NCI-H187 (cell line): Measurements from ENCODE around the gene DPP6.

ENCODE experiments used
- DNase-seq, 2 experiments: peaks; one replicate each; lab custom pipeline; 2025; lab: John Stamatoyannopoulos, UW

Gene DPP6

GRCh38 chr7:154880513-154880912, 828.3 kb downstream of the DPP6 start:
- DNase-seq: no peak

GRCh38 chr7:154881026-154881425, 828.8 kb downstream of the DPP6 start:
- DNase-seq: no peak

- DNase-seq: no peak
These were observed 829.3 kb downstream of the DPP6 start for GRCh38 chr7:154881526-154881925.

DNA sequence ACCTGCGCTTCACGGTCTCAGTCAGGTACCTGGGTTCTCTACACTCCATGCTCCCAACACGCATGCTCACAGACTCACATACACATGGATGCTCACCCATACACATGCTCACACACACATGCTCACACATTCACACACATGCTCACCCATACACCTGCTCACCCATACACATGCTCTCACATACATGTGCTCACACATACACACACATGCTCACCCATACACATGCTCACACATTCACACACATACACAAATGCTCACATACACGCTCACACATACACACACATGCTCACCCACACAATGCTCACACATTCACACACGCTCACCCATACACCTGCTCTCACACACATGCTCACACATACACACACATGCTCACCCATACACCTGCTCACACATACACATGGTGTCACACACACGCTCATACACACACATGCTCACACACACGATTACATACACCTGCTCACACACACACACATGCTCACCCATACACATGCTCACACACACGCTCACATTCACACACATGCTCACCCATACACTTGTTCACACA, 830.8 kb downstream of the DPP6 start:
- DNase-seq: no peak

- DNase-seq: no peak
These were observed 832.2 kb downstream of the DPP6 start for GRCh38 chr7:154884348-154884920.

- DNase-seq: no peak
These were observed 834.4 kb downstream of the DPP6 start for GRCh38 chr7:154886591-154886990.

DNA sequence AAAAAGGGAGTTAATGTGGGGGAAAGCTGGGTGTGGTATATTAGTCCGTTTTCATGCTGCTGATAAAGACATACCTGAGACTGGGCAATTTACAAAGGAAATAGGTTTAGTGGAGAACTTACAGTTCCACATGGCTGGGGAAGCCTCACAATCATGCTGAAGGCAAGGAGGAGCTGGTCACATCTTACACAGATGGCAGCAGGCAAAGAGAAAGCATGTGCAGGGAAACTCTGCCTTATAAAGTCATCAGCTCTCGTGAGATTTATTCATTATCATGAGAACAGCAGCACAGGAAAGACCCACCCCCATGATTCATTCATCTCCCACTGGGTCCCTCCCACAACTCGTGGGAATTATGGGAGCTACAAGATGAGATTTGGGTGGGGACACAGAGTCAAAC, 836.5 kb downstream of the DPP6 start:
- no peak for DNase-seq

GRCh38 chr7:154892459-154892858, 840.3 kb downstream of the DPP6 start:
- DNase-seq: no peak

DNA sequence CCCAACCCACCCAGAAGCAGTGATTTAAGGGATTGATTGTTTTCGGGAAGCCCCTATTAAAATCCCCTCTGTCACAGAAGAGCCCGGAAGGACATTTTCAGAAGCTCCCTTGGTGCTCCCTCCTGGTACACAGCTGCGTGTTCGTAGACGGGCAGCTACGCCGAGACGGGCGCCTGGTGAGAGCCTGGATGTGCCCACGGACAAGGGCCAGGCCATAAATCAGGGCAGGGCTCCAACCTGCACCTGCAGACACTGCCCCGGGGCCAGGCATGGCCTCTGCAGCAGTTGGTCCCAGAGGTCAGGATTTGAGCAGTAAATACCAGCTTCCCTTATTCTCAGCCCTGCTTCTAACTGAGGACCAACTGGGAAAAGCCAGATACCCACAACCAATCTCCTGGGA, 843.9 kb downstream of the DPP6 start:
- no peak for DNase-seq

DNA sequence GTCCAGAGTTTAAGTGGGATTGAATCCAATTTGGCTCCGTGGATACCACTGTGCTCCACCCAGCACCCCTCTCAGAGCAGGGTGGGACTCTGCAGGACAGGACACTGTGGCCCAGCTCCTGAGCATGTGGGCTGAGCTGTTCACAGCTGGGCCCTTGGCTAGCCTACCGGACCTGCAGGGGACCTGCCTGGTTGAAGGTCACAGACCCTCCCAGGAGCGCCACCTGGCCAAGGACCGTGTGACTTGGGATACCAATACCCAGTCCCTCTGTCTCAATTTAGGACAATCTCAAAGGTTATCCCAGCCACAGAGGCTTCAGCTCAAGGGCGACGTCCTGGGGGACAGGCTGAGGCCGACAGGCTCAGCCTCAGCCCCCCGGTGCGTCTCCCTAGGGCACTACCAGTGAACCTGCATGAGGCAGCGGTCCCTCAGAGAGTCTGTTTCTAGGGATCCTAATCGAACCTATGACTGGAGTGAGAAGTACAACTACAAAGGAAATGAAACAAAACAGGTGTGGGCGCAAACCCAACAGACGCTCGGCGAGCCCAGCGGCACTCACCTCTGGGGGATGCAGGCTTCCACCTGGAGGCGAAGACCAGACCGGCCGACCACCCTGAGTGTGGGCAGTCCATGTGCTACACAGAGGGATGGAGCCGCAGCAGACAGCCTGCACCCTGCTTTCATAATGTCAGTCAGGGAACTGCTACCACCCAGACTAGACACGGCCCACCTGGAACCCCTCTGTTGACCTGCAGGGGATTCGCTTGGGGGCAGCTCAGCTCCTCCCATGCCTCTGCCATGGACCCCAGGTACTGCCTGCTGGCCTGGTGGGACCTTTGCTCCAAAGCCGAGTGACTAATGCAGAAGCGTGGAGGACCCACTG, 847.0 kb downstream of the DPP6 start:
- DNase-seq: no peak

GRCh38 chr7:154899862-154900261, 847.7 kb downstream of the DPP6 start:
- DNase-seq: no peak

GRCh38 chr7:154902600-154903082, 850.4 kb downstream of the DPP6 start:
- DNase-seq: no peak

DNA sequence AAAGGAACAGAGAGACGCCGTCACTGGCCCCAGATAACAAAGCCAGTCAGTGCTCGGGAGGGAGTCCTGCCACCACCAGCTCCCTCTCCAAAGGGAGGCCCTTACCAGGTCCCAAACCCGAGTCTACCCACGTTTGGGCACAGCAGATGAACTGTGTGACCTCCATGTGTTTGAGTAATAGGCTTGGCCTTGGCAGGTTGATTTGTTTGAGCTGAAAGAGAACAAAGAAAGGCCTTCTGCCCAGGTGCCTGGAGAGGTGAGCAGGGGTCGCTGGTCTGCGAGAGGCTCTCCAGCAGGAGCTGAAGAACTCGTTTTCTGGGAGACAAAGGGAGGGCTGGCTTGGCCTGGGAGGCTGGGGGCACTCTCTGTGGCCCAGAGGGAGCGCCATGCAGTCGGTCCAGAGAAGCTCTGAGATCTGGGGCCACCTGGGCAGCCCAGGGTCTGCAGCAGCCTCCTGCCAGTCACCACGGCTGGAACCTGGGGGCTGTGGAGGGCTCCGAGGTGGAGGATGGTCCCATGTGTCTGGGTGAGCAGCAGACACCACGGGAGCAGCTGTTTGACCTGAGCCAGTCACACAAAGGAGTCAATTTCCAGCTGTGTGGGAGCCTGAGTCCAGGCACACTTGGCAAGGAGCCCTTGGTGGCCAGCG, 851.0 kb downstream of the DPP6 start:
- no peak for DNase-seq

- DNase-seq: no peak
These were observed 852.9 kb downstream of the DPP6 start for GRCh38 chr7:154905146-154905545.

- DNase-seq: no peak
These were observed 853.4 kb downstream of the DPP6 start for GRCh38 chr7:154905615-154906014.

DNA sequence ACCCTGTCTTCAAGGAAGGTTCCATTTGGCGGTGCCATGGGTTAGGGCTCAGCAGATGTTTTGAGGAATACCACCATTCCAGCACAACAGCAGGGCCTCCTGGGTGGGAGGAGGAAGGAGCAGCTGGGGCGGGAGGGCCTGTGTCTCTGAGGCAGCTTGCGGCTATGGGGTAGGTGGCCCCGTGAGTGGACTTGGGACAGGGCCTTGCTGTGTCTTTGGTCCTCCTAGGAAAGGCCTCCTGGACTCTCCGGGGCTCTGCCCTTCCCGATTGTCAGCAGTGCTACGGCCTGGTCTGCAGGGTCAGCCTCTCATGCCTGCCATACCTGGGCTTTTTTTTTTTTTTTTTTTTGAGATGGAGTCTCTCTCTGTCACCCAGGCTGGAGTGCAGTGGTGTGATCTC, 854.0 kb downstream of the DPP6 start:
- DNase-seq: no peak

DNA sequence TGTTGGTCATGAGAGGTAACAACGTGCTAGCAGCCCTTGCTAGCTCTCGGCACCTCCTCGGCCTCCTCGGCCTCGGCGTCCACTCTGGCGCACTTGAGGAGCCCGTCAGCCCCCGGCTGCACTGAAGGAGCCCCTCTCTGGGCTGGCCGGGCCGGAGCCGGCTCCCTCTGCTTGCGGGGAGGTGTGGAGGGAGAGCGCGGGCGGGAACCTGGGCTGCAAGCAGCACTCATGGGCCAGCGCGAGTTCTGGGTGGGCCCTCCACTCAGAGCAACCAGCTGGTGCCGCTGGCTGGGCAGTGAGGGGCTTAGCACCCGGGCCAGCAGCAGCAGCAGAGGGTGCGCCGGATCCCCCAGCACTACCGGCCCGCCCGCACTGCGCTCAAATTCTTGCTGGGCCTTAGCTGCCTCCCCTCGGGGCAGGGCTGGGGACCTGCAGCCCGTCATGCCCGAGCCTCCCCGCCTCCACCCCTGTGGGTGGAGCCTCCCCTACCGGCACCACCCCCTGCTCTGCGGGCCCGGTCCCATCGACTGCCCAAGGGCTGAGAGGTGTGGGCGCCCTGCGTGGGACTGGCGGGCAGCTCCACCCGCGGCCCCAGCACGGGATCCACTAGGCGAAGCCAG, 854.6 kb downstream of the DPP6 start:
- DNase-seq: no peak

DNA sequence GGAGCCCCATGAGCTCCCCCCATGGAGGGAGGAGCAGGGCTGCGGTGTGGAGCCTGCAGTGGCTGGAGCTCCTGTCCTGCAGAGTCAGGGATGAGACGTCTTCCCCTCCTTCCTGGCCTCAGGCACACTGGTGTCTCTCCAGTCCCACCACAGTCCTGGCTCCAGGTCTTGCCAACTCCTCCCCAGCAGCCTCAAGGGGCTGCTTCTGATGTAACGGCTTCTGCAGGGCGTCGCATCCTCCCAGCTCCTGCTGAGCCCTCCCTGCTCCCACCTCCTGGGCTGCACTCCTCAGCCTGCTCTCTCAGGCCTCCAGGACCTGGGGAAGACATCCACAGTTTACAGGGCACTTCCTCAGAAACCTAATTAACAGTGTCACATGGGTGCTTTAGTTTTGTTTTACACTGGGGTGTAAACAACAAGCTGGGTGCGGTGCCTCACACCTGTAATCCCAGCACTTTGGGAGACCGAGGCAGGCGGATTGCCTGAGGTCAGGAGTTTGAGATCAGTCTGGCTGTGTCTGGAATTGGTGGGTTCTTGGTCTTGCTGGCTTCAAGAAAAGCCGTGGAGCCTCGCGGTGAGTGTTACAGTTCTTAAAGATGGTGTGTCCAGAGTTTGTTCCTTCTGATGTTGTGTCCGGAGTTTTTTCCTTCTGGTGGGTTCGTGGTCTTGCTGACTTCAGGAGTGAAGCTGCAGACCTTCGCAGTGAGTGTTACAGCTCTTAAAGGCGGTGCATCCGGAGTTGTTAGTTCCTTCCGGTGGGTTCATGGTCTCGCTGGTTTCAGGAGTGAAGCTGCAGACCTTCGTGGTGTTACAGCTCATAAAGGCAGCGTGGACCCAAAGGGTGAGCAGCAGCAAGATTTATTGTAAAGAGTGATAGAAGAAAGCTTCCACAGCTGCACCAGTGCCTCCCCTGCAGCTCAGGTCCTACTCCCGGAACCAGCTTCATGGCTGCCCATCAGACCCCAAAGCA, 855.7 kb downstream of the DPP6 start:
- no peak for DNase-seq

GRCh38 chr7:154909241-154910105, 857.3 kb downstream of the DPP6 start:
- no peak for DNase-seq

DNA sequence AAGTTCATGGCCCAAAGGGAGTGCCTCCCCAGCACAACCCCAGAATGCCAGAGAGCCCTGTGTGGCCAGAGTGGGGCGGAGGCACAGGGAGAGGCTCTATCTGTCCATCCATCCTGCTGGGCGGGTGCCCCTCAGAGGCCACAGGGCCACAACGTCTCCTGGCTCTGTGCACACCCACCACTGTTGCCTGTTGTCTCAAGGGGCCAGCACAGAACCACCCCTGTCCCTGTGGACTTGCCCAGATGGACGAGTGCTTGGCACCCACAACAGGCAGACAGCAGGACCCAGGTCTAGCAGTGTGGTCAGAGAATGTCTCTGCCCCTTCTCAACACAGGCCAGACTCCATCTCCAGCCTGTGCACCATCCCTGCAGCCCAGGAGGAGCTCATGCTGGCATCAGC, 857.9 kb downstream of the DPP6 start:
- no peak for DNase-seq
